Endothelial cell of umbilical vein (primary cell): Measurements from ENCODE around the gene KRTAP13-4. TPM values are rescaled to one million over a fixed set of nuclear protein-coding genes. Genes with fewer than 3 reads are reported as not detected.

Source experiments
- BruUV-seq: library from RNA; stranded (reverse); fragments of 400-500 nt; replicated peaks from 2 replicates; lab custom pipeline; 2021; lab: Mats Ljungman, UMichigan
- CTCF ChIA-PET: fragments of 300-600, 350-600 bp; sonication (Branson Sonifier 250); formaldehyde crosslinking; loops from one replicate; lab custom pipeline; 2021; ENCODE audit warnings: antibody characterized with exemption, inconsistent platforms; lab: Charles Lee
- POLR2A ChIA-PET: fragments of 300-600, 350-600 bp; sonication (Branson Sonifier 250); formaldehyde crosslinking; loops from one replicate; lab custom pipeline; 2021; ENCODE audit warnings: antibody characterized with exemption, inconsistent platforms; lab: Charles Lee
- DNase-seq: peaks from one replicate; pipeline ENCODE4 v3.0.0-alpha.2; 2011; ENCODE audit warnings: low read depth, low spot score
- FAIRE-seq: peaks from 2 replicates; lab custom pipeline; 2011; peaks lifted over from hg19 to GRCh38; lab: Jason Lieb, UNC
- H2AFZ ChIP-seq: 2 replicates; pipeline ENCODE4 v1.6.0; 2012; ENCODE audit warnings: low read depth, low read length, control low read depth, inconsistent platforms
- H3K27ac ChIP-seq: 2 replicates; pipeline ENCODE4 v1.5.1; 2011; ENCODE audit warnings: low read depth, mild to moderate bottlenecking, control low read depth, low read length, moderate library complexity; ENCODE audit not compliant: insufficient read depth
- H3K27me3 ChIP-seq, 2 experiments: 2 replicates each; pipeline versions ENCODE4 v1.6.0 to v1.6.1; 2011; ENCODE audit warnings: low read length in 2 of 2, mixed read lengths in 1 of 2; ENCODE audit not compliant: control insufficient read depth in 2 of 2, insufficient read depth in 2 of 2
- H3K36me3 ChIP-seq, 2 experiments: 2 replicates in 1 of 2; 3 replicates in 1 of 2; pipeline ENCODE4 v1.5.1; 2011; ENCODE audit warnings: low read length in 2 of 2, mild to moderate bottlenecking in 1 of 2, moderate library complexity in 1 of 2; ENCODE audit not compliant: control insufficient read depth in 2 of 2, insufficient read depth in 2 of 2; ENCODE audit errors: extremely low read depth in 1 of 2
- H3K4me1 ChIP-seq: 3 replicates; pipeline ENCODE4 v1.5.1; 2011; ENCODE audit warnings: mild to moderate bottlenecking, low read length; ENCODE audit not compliant: control insufficient read depth, insufficient read depth; ENCODE audit errors: extremely low read depth
- H3K4me2 ChIP-seq: 2 replicates; pipeline ENCODE4 v1.6.1; 2011; ENCODE audit warnings: low read length, control low read depth, mixed read lengths; ENCODE audit not compliant: insufficient read depth
- H3K4me3 ChIP-seq, 3 experiments: fragments of 200-600 bp in 1 of 3; sonication (generic), shearing (Covaris generic) in 1 of 3; replicated peaks in 1 of 3; 2 replicates each; pipeline ENCODE4 v1.5.1; 2011 to 2016; ENCODE audit warnings: control low read depth in 3 of 3, low read length in 3 of 3, mild to moderate bottlenecking in 2 of 3, inconsistent platforms in 1 of 3, low read depth in 1 of 3, moderate library complexity in 1 of 3; ENCODE audit not compliant: insufficient read depth in 1 of 3
- H3K79me2 ChIP-seq: 2 replicates; pipeline ENCODE4 v1.6.0; 2012; ENCODE audit warnings: low read length, inconsistent platforms; ENCODE audit not compliant: control insufficient read depth, insufficient read depth
- H3K9ac ChIP-seq: replicated peaks from 2 replicates; pipeline ENCODE3; 2011; ENCODE audit warnings: low read length, control low read depth; ENCODE audit not compliant: insufficient read depth; ENCODE audit errors: extremely low read depth
- H3K9me1 ChIP-seq: replicated peaks from 3 replicates; pipeline ENCODE4 v1.6.0; 2011; ENCODE audit warnings: mild to moderate bottlenecking, low read length; ENCODE audit not compliant: control insufficient read depth, insufficient read depth; ENCODE audit errors: extremely low read depth
- H3K9me3 ChIP-seq: replicated peaks from 2 replicates; pipeline ENCODE4 v1.5.1; 2012; ENCODE audit warnings: low read length, inconsistent platforms; ENCODE audit not compliant: control insufficient read depth, insufficient read depth
- H4K20me1 ChIP-seq: replicated peaks from 2 replicates; pipeline ENCODE3; 2011; ENCODE audit warnings: mild to moderate bottlenecking, low read length; ENCODE audit not compliant: control insufficient read depth, insufficient read depth; ENCODE audit errors: extremely low read depth
- EZH2 ChIP-seq: IDR thresholded peaks from 2 replicates; pipeline ENCODE4 v1.6.1; 2012; ENCODE audit warnings: borderline replicate concordance, low read depth, mild to moderate bottlenecking, moderate library complexity, low read length, inconsistent platforms; ENCODE audit not compliant: severe bottlenecking
- FOS ChIP-seq: IDR thresholded peaks from 2 replicates; pipeline ENCODE4 v1.6.1; 2011; ENCODE audit warnings: mild to moderate bottlenecking, low read length, moderate library complexity, borderline replicate concordance; ENCODE audit not compliant: insufficient read depth
- GATA2 ChIP-seq: IDR thresholded peaks from 2 replicates; pipeline ENCODE4 v1.7.0; 2011; ENCODE audit warnings: low read depth, mild to moderate bottlenecking, moderate library complexity, mixed read lengths, low read length; ENCODE audit not compliant: insufficient read length, insufficient read depth
- JUN ChIP-seq: IDR thresholded peaks from 2 replicates; pipeline ENCODE4 v1.6.1; 2011; ENCODE audit warnings: borderline replicate concordance, low read depth; ENCODE audit not compliant: insufficient read length, insufficient read depth
- MYC ChIP-seq: IDR thresholded peaks from one replicate; pipeline ENCODE4 v1.6.1; 2011; ENCODE audit warnings: mild to moderate bottlenecking, low read depth, low read length
- POLR2A ChIP-seq: IDR thresholded peaks from 2 replicates; pipeline ENCODE4 v1.6.1; 2012; ENCODE audit warnings: low read depth, mild to moderate bottlenecking, control low read depth, low read length
- POLR2AphosphoS5 ChIP-seq: IDR thresholded peaks from 2 replicates; pipeline ENCODE4 v1.6.1; 2012; ENCODE audit warnings: low read depth, mild to moderate bottlenecking, control low read depth, low read length, moderate library complexity; ENCODE audit not compliant: insufficient read depth
- dilution Hi-C: fragments of 300-500 bp; cut with MboI; formaldehyde crosslinking; loops from one replicate; pipeline ENCODE4 v1.15.0; 2019; ENCODE audit warnings: low sequenced_read_pairs; ENCODE audit not compliant: extremely low pct_ligation_motif_present
- intact Hi-C: fragments of 100-400 bp; cut with micrococcal nuclease; formaldehyde crosslinking; loops from one replicate; pipeline ENCODE4 v1.10.0; 2022
- polyA plus RNA-seq, 4 experiments: library from polyadenylated mRNA; depleted of rRNA in 3 of 4; stranded (reverse) in 3 of 4; unstranded in 1 of 4; fragments of >200 nt; gene quantifications; 2 replicates each; pipeline versions ENCODE4 v1.2.1 to v1.2.3, GENCODE V29; 2011 to 2012; ENCODE audit warnings: missing spikeins in 1 of 4
- total RNA-seq: library from RNA; stranded (reverse); gene quantifications from 2 replicates; pipeline ENCODE4 v1.2.3, GENCODE V29; 2021
- TF ChIP-seq, protein P1 (sequence below): IDR thresholded peaks from 2 replicates; pipeline ENCODE4 v1.6.1; 2011; ENCODE audit not compliant: insufficient read depth, insufficient read length
- TF ChIP-seq, protein P2 (sequence below), 2 donors: IDR thresholded peaks; 1 replicate in 1 of 2; 2 replicates in 1 of 2; pipeline ENCODE4 v1.5.1; 2011; ENCODE audit warnings: low read length in 2 of 2, mild to moderate bottlenecking in 2 of 2, moderate library complexity in 2 of 2, control low read depth in 1 of 2, inconsistent platforms in 1 of 2, low read depth in 1 of 2; ENCODE audit not compliant: insufficient read depth in 1 of 2; ENCODE audit errors: extremely low read depth in 1 of 2

Gene KRTAP13-4
- total and polyA plus RNA-seq, 2 donors (not counting 3 experiments of a cell fraction or from before 2014, with no cell fraction given), result not detected

DNA sequence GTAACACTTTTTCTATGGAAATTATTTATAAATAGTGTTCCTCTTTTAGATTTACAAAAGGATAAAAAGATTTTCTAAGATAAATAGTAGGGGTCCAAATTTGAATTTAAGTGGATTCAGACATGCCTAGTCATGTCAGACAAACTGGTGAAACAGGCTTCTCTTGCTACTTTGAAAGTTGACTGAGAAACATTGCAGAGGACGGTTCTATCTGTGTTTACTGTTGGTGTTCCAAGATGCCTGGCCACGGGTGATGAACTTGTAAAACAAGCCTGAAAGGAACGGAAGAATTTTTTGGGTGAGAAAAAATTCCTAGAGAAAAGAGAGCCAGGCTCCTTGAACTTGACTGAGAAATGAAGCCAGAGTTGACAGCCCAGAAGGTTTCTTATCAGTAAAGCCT is 48.0 kb downstream of the KRTAP13-4 start:
- DNase-seq (no peak), FAIRE-seq (no peak)
- no peak overlapping the region for H3K4me2 ChIP-seq
- intact Hi-C loops (no loop called here), dilution Hi-C loops (no loop called here)
- H3K9me1 ChIP-seq, result no peaks in the 10 kb centered on the region
- ChIA-PET POLR2A (no interaction called here), CTCF (no interaction called here)
- H4K20me1 ChIP-seq, result no peaks in the 10 kb centered on the region
- H3K79me2 ChIP-seq, result no peaks in the 10 kb centered on the region
- no TSS peak for BruUV-seq
- no peak overlapping the region for H3K27ac ChIP-seq
- no peaks in the 10 kb centered on the region for H3K9me3 ChIP-seq
- no peak overlapping the region for H2AFZ ChIP-seq
- no peaks in the 10 kb centered on the region for H3K36me3 ChIP-seq
- no peaks in the 10 kb centered on the region for H3K4me1 ChIP-seq
- H3K4me3 ChIP-seq, result no peak overlapping the region
- no peaks in the 10 kb centered on the region for H3K27me3 ChIP-seq
- TF ChIP-seq POLR2A (no peak), JUN (no peak), EZH2 (no peak), FOS (no peak), GATA2 (no peak), MYC (no peak), POLR2AphosphoS5 (no peak)
- TF ChIP-seq, protein P1, sequence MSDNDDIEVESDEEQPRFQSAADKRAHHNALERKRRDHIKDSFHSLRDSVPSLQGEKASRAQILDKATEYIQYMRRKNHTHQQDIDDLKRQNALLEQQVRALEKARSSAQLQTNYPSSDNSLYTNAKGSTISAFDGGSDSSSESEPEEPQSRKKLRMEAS, result no peak
- TF ChIP-seq, protein P2, sequence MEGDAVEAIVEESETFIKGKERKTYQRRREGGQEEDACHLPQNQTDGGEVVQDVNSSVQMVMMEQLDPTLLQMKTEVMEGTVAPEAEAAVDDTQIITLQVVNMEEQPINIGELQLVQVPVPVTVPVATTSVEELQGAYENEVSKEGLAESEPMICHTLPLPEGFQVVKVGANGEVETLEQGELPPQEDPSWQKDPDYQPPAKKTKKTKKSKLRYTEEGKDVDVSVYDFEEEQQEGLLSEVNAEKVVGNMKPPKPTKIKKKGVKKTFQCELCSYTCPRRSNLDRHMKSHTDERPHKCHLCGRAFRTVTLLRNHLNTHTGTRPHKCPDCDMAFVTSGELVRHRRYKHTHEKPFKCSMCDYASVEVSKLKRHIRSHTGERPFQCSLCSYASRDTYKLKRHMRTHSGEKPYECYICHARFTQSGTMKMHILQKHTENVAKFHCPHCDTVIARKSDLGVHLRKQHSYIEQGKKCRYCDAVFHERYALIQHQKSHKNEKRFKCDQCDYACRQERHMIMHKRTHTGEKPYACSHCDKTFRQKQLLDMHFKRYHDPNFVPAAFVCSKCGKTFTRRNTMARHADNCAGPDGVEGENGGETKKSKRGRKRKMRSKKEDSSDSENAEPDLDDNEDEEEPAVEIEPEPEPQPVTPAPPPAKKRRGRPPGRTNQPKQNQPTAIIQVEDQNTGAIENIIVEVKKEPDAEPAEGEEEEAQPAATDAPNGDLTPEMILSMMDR (IDR thresholded peaks at IDR 0.05; ENCODE audit: extremely low read depth in 1 of 2, insufficient read depth in 1 of 2, low read depth in 1 of 2, low read length in 2 of 2), result no peak
- H3K9ac ChIP-seq, result no peak overlapping the region
